Islet of Langerhans (tissue), 1 donor: ENCODE results near the gene SYPL1.

Experiments used
- FAIRE-seq: peaks from one replicate; lab custom pipeline; 2011; peaks lifted over from hg19 to GRCh38; lab: Jason Lieb, UNC

The SYPL1 gene

GRCh38 chr7:106092204-106092603, 19.9 kb downstream of the SYPL1 start:
- no peak for FAIRE-seq

- no peak for FAIRE-seq
Measured at GRCh38 chr7:106089647-106090046, 22.5 kb downstream of the SYPL1 start.

DNA sequence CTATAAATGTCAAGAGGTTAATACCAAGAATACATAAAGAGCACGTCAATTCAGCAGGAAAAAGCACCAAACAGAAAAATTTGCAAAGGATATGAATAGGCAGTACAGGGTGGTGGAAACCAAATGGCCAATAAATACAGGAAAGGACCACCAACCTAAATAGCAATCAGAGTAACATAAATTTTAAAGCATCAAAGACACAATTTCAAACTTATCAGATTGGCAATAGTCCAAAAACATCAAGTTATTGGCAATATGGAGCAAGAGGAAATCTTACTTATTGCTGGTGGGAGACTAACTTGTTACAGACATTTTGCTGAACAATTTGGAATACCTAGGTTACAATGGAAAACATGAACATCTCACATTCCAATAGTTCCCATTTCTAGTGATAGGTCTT, 24.1 kb downstream of the SYPL1 start:
- no peak for FAIRE-seq

DNA sequence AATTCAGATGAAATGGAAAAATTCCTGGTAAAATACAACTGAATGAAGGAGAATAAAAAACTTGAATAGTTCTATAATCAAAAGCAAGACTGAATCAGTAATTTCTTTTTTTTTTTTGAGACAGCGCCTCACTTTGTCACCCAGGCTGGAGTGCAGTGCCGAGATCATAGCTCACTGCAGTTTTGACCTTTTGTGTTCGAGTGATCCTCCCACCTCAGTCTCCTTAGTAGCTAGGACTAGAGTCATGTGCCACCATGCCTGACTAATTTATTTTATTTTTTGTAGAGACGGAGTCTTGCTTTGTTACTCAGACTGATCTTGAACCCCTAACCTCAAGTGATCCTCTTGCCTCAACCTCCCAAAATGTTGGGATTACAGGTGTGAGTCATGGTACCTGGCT, 26.1 kb downstream of the SYPL1 start:
- no peak for FAIRE-seq

- FAIRE-seq: no peak
Measured at GRCh38 chr7:106085015-106085414, 27.1 kb downstream of the SYPL1 start.

DNA sequence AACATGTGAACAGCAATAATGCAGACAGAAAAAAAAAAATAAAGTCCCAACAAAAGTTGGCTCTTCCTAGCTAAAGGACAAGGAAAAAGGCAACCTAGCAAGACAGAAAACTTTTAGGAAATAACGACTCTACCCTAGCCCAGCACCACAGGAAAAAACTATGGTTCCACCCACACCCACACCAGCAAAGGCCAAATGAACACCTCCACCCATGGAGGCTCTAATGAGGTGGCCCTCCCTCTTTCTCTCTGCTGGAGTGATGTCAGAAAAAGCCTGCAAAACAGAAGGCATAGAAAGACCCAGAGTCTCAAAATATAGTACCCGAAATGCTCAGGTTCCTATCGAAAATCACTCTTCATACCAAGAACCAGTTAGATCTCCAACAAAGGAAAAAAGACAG, 28.4 kb downstream of the SYPL1 start:
- no peak for FAIRE-seq

GRCh38 chr7:106082087-106082854, 29.8 kb downstream of the SYPL1 start:
- FAIRE-seq: no peak

- no peak for FAIRE-seq
Measured at GRCh38 chr7:106080300-106080987, 31.7 kb downstream of the SYPL1 start.

DNA sequence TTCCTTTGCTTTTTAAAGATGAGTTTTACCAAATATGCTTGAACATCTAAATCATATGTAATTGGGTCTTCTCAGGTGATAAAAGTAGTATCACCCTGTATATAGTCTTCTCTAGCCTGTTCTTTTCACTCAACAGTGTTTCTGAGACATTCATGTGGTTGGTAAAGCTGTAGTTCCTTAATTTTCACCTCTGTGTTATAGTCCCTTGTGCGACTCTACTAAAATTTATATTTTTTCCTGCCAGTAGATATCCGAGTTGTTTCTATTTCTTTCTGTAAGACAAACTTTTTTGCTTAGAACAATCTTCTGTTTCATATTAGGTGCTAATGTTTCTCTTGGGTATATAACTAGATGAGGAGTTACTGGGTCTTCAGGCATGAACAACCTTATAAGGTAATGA, 35.6 kb downstream of the SYPL1 start:
- no peak for FAIRE-seq

DNA sequence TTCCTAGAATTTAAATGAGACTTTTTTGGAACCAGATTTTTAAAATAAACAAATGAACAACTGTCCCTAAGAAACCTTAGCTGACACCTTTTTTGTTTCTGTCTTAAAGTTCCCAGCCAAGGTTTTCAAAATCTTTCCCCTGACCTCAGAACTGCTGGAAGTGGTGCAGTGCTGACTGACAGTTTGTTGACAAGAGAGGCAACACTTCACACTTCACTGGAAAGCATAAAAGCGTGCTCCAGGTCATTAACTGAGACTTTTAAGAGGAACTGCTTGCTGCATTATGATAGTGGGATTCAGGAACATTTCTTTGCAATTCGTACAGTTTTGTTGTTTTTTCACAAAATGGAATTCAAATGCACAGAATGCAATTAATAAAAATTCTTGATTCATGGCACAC, 36.2 kb downstream of the SYPL1 start:
- no peak for FAIRE-seq

DNA sequence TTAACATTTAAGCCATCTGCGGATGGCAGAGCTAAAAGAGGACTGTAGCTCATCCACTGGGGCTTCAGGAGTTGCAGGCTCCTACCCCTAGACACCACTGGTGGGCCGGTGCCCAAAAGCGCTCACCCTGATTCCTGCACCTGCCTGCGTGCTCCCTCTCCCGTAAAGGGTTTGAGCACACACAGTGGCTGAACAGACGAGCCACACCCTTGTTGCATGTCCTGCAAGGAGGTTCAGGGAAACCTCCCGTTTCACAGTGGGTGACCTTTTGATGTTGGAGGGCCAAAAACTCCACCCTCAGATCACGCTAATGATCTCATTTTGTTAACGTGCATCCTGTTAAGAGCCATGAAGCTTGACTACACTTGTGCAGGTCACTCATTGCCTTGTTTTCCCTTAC, 37.9 kb downstream of the SYPL1 start:
- no peak for FAIRE-seq

DNA sequence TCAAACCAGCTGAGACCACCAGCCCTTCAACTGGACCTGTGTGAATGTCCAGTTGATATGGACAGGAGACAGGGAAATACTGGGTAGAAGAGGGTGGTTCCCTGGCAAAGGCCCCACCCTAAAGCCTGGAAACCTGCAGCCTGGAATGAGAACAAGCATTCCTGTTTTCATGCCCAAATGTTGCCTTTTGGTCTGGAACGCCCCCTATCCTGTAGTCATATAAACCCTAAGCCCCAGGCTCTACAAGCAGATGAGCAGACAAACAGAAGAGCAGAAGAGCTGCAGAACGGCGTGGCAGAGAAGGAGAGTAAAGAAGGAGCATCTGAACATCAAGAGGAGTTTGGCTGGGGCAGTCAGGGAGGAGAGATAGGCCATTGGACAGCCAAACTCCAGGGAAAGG, 38.4 kb downstream of the SYPL1 start:
- FAIRE-seq: no peak

DNA sequence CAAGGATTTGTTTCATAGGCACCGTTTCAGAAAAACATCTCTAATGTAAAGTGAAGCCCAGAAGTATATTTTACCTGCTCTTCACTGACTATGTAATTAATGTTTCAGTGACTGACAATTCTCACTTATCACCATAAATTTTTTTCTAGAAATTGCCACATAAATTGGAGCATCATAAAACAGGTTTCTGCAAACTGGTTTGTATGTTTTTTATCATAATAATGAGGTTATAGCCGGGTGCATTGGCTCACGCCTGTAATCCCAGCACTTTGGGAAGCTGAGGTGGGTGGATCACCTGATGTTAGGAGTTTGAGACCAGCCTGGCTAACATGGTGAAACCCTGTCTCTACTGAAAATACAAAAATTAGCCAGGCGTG, 39.4 kb downstream of the SYPL1 start:
- no peak for FAIRE-seq

- no peak for FAIRE-seq
Measured at GRCh38 chr7:106071999-106072714, 40.0 kb downstream of the SYPL1 start.

DNA sequence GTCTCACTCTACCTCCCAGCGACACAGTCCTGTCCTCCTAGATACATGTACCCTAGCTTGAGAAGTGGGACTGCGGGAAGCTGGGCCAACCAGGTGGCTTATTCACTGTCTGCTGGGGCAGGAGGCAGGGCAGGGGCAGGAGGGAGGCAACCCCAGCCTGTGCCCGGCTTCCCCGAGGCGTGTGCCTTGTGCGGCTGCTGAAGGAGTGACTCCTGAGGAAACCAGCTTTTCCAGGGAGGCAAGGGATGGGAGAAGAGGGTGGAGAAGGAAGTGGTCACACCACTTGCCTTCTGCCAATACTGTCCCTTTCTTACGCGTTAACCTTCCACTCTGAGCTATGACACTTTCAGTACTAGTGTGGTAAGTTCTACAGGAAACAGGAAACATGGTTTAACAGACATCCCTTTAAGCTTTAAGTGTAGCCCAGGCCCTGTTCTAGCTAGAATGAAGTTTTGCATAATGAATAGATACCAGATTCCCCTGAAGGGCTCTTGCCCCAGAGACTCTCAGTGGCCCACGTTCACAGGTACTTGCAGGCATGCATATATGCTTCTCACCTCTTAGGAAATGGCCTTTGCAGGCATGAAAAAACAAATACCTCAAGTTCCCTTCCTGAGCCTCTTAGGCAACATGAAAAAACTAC, 40.6 kb downstream of the SYPL1 start:
- FAIRE-seq: no peak

- FAIRE-seq: no peak
Measured at GRCh38 chr7:106070567-106071254, 41.4 kb downstream of the SYPL1 start.

- no peak for FAIRE-seq
Measured at GRCh38 chr7:106070201-106070551, 41.9 kb downstream of the SYPL1 start.

GRCh38 chr7:106069471-106070200, 42.5 kb downstream of the SYPL1 start:
- FAIRE-seq: no peak

DNA sequence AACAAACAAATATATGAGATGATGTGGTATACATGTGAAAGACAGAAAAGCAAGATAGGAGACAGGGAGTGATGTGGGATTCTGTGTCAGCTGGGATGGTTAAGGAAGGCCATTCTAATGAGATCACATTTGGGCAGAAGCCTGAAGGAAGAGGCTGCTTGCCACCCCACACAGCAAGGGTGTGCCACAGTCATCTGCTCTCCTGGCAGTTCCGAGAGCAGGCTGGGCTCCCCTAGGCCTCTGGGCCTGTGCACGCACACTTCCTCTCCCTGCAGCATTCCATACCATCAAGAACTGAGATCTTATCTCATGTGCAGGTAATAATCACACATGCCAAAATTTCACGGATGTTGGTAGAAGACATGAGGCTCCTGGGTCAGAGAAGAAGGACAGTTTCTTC, 43.1 kb downstream of the SYPL1 start:
- FAIRE-seq: no peak

GRCh38 chr7:106068538-106068961, 43.6 kb downstream of the SYPL1 start:
- FAIRE-seq: no peak

DNA sequence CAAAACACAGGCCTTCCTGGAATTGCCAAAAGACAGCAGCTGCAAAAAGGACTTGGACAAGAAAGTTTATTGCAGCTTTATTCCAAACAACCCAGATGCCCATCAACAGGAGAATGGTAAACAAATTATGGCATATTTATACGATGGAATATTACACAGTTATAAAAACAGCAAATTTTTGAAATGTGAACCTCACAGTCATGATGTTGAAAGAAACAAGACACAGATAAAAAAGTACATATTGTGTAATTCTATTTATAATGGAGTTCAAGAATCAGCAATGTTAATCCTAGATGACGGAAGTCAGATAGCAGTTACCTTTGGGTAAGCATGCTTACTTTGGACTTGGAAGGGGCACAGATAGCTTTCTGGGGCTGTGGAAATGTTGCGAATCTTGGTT, 44.4 kb downstream of the SYPL1 start:
- no peak for FAIRE-seq
